ENCODE results near the gene NAALADL2. TPM values are rescaled to one million over a fixed set of nuclear protein-coding genes. Genes with fewer than 3 reads are reported as not detected.

The NAALADL2 gene
- total RNA-seq, 1 donor from 2014 or later: 11.5 TPM

DNA sequence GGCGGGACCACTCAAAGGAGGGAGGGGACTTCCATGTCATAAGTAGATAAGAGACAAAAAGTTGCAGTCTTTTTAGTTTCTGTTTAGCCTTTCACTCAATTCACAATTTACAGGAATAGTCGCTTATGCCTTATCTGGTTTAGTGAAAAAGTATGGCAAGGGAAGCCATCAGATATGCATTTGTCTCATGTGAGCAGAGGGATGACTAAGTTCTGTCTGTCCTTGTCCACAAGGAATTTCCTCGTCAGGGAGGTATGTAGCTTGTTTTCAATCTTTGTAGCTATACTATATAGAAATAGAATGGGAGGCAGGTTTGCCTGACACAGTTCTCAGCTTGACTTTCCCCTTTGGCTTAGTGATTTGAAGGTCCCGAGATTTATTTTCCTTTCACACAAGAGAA lies 882.8 kb downstream of the NAALADL2 start:
- no peak overlapping the region for H3K4me3 Mint-ChIP-seq
- TF ChIP-seq, protein P1, sequence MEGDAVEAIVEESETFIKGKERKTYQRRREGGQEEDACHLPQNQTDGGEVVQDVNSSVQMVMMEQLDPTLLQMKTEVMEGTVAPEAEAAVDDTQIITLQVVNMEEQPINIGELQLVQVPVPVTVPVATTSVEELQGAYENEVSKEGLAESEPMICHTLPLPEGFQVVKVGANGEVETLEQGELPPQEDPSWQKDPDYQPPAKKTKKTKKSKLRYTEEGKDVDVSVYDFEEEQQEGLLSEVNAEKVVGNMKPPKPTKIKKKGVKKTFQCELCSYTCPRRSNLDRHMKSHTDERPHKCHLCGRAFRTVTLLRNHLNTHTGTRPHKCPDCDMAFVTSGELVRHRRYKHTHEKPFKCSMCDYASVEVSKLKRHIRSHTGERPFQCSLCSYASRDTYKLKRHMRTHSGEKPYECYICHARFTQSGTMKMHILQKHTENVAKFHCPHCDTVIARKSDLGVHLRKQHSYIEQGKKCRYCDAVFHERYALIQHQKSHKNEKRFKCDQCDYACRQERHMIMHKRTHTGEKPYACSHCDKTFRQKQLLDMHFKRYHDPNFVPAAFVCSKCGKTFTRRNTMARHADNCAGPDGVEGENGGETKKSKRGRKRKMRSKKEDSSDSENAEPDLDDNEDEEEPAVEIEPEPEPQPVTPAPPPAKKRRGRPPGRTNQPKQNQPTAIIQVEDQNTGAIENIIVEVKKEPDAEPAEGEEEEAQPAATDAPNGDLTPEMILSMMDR (IDR thresholded peaks at IDR 0.05): no peak
- TF ChIP-seq EZH2 (IDR thresholded peaks at IDR 0.05) (no peak), EZH2phosphoT487 (IDR thresholded peaks at IDR 0.05) (no peak)
- no peak overlapping the region for H3K4me2 ChIP-seq

DNA sequence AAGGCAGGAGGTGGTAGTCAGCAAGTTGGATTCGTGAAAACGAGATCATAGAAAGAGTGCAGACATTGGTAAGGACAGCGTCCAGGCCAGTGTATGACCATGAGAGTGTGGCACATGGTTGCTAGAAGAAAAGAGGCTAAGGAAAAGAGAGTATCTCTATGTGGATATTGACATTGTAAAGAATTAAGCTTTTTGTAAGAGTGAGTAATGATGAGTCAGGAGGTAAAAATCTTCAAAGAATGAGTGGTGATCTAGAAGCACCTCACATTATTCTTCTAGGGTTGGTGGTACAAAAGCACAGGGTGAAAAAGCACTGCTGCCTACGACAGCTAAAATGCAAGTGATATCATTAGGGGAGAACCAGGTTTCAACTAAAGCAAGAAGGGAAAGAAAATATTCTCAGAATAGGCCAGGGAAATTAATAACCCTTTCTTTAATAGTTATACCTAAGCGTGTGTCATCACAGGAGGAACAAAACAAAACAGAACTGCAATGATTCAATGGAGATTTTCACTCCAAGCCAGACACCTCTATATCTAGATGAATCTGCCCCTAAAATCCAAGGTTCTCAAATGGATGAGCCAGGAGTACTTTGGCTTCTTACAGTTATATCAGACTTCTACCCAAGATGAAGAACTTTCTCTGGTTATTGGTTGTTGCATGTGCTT lies 884.7 kb downstream of the NAALADL2 start:
- H3K9ac ChIP-seq: no peak overlapping the region
- no peak for TF ChIP-seq EZH2phosphoT487 (IDR thresholded peaks at IDR 0.05)
- no peak for TF ChIP-seq EZH2 (IDR thresholded peaks at IDR 0.05)
- TF ChIP-seq, protein P1 (IDR thresholded peaks at IDR 0.05): no peak
- no peaks in the 10 kb centered on the region for H3K9me3 Mint-ChIP-seq
- peaks cover 2% of the 10 kb centered on the region for H3K27me3 Mint-ChIP-seq (ENCODE audit: insufficient read depth, low read depth)
- no peaks in the 10 kb centered on the region for H4K20me1 ChIP-seq (ENCODE audit: low read depth)
- H3K4me3 ChIP-seq: no peak overlapping the region
- H3K4me2 ChIP-seq: no peak overlapping the region
- no peaks in the 10 kb centered on the region for H3K36me3 ChIP-seq
- H3K79me2 ChIP-seq (ENCODE audit: low read depth): no peaks in the 10 kb centered on the region
- no peak overlapping the region for H3K27ac Mint-ChIP-seq
- no peaks in the 10 kb centered on the region for H3K9me3 ChIP-seq (ENCODE audit: low read depth)
- no peak overlapping the region for H3K4me3 Mint-ChIP-seq
- H3K36me3 Mint-ChIP-seq: no peaks in the 10 kb centered on the region
- H3F3A ChIP-seq (ENCODE audit: low read depth): no peaks in the 10 kb centered on the region
- no peaks in the 10 kb centered on the region for H3K27me3 ChIP-seq
- H3K4me1 Mint-ChIP-seq: no peaks in the 10 kb centered on the region
- H3K4me1 ChIP-seq: no peaks in the 10 kb centered on the region
- DNase-seq (ENCODE audit: low spot score): no peak
- no peak overlapping the region for H2AFZ ChIP-seq (replicated peaks)
- no peak overlapping the region for H3K27ac ChIP-seq

More for the DNA sequence above, 882.8 kb downstream of the NAALADL2 start:
- Mint-ChIP-seq H3K9me3 (no peaks in the 10 kb centered on the region), H3K36me3 (no peaks in the 10 kb centered on the region), H3K27ac (no peak overlapping the region), H3K4me1 (no peaks in the 10 kb centered on the region), H3K27me3 (ENCODE audit: insufficient read depth, low read depth) (no peaks in the 10 kb centered on the region)
- H2AFZ ChIP-seq (replicated peaks): no peak overlapping the region
- H4K20me1 ChIP-seq (ENCODE audit: low read depth): no peaks in the 10 kb centered on the region
- no peak overlapping the region for H3K9ac ChIP-seq
- no peaks in the 10 kb centered on the region for H3K9me3 ChIP-seq (ENCODE audit: low read depth)
- no peak overlapping the region for H3K27ac ChIP-seq
- no peaks in the 10 kb centered on the region for H3K79me2 ChIP-seq (ENCODE audit: low read depth)
- no peaks in the 10 kb centered on the region for H3K4me1 ChIP-seq
- H3K4me3 ChIP-seq: no peak overlapping the region
- H3F3A ChIP-seq (ENCODE audit: low read depth): no peaks in the 10 kb centered on the region
- H3K27me3 ChIP-seq: no peaks in the 10 kb centered on the region
- no peaks in the 10 kb centered on the region for H3K36me3 ChIP-seq
- no peak for DNase-seq (ENCODE audit: low spot score)

DNA sequence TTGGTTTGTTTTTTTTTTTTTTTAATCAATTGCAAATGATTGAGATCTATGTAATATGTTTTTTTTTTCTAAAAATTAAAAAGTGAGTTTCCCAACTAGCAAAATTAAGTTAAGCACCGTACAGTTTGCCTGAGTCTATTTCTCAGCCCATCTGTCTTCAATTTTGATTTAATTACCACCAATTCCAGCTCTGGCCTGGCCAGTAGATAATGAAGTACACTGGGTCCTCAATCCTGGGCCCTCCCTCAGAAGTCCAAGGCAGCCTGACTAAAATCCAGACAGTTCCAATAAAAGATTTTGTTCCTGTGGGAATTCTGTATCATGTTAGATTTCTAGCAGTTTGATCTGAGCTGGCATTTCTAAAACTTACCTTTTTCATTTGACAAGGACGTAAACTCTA lies 887.2 kb downstream of the NAALADL2 start:
- TF ChIP-seq, protein P1 (IDR thresholded peaks at IDR 0.05): no peak
- TF ChIP-seq EZH2phosphoT487 (IDR thresholded peaks at IDR 0.05) (no peak), EZH2 (IDR thresholded peaks at IDR 0.05) (no peak)
- no peaks in the 10 kb centered on the region for H3F3A ChIP-seq (ENCODE audit: low read depth)
- no peak overlapping the region for H3K4me2 ChIP-seq
- no peak overlapping the region for H3K4me3 ChIP-seq
- H2AFZ ChIP-seq (replicated peaks): no peak overlapping the region
- no peaks in the 10 kb centered on the region for H3K27me3 ChIP-seq
- Mint-ChIP-seq H3K27ac (no peak overlapping the region), H3K9me3 (no peaks in the 10 kb centered on the region), H3K4me1 (no peaks in the 10 kb centered on the region), H3K27me3 (ENCODE audit: insufficient read depth, low read depth) (peaks cover 2% of the 10 kb centered on the region), H3K4me3 (no peak overlapping the region), H3K36me3 (no peaks in the 10 kb centered on the region)
- no peak overlapping the region for H3K9ac ChIP-seq
- no peak for DNase-seq (ENCODE audit: low spot score)
- H3K36me3 ChIP-seq: no peaks in the 10 kb centered on the region
- no peaks in the 10 kb centered on the region for H3K79me2 ChIP-seq (ENCODE audit: low read depth)
- H3K9me3 ChIP-seq (ENCODE audit: low read depth): no peaks in the 10 kb centered on the region
- no peaks in the 10 kb centered on the region for H3K4me1 ChIP-seq
- no peak overlapping the region for H3K27ac ChIP-seq
- no peaks in the 10 kb centered on the region for H4K20me1 ChIP-seq (ENCODE audit: low read depth)

Data from neural progenitor cell (in vitro differentiated cells).